ENCODE results near the gene RPL15. TPM values are rescaled to one million over a fixed set of nuclear protein-coding genes. Genes with fewer than 3 reads are reported as not detected.

The RPL15 gene
- total and polyA plus RNA-seq, 2 of the 13 experiments (the other 11 are each of a cell fraction or from before 2014, with no cell fraction given): 1,297 to 3,693 TPM

DNA sequence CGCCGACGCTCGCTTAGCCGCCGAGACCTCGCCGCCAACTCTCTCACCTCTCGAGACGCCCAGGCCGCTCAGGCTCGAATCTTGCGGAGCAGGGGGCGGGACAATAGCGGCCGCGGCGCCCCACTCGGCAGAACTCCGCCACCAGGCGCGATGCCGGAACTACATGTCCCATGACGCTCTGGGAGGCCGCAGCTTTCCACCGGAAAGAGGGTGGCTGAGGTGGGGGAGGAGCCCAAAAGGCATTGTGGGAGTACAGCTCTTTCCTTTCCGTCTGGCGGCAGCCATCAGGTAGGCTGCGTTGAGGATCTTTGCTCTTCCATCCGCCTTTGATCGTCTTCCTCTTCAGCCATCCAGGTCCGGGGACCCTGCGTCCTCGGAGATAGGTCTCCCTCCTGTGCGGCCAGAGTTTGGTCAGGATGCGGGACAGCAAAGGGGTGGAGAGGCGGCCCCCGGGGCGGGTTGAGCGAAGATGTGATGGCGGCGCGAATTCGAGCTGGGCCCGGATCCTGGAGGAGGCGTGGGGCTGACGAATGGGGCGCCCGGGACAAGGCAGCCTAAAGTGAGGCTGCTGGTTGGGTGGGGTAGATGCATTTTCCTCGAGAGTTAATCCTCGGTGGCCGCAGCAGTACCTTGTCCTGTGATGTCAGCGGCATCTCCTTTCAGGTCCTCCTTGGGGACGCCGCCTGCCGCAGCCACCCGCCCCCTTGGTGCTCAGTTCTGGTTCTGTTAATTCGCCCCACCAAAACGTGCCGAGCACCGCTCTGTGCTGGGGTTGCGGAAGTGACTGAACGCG lies at the start of gene RPL15, which contains the start of gene NKIRAS1 (continued):
- TF ChIP-seq, protein P1, sequence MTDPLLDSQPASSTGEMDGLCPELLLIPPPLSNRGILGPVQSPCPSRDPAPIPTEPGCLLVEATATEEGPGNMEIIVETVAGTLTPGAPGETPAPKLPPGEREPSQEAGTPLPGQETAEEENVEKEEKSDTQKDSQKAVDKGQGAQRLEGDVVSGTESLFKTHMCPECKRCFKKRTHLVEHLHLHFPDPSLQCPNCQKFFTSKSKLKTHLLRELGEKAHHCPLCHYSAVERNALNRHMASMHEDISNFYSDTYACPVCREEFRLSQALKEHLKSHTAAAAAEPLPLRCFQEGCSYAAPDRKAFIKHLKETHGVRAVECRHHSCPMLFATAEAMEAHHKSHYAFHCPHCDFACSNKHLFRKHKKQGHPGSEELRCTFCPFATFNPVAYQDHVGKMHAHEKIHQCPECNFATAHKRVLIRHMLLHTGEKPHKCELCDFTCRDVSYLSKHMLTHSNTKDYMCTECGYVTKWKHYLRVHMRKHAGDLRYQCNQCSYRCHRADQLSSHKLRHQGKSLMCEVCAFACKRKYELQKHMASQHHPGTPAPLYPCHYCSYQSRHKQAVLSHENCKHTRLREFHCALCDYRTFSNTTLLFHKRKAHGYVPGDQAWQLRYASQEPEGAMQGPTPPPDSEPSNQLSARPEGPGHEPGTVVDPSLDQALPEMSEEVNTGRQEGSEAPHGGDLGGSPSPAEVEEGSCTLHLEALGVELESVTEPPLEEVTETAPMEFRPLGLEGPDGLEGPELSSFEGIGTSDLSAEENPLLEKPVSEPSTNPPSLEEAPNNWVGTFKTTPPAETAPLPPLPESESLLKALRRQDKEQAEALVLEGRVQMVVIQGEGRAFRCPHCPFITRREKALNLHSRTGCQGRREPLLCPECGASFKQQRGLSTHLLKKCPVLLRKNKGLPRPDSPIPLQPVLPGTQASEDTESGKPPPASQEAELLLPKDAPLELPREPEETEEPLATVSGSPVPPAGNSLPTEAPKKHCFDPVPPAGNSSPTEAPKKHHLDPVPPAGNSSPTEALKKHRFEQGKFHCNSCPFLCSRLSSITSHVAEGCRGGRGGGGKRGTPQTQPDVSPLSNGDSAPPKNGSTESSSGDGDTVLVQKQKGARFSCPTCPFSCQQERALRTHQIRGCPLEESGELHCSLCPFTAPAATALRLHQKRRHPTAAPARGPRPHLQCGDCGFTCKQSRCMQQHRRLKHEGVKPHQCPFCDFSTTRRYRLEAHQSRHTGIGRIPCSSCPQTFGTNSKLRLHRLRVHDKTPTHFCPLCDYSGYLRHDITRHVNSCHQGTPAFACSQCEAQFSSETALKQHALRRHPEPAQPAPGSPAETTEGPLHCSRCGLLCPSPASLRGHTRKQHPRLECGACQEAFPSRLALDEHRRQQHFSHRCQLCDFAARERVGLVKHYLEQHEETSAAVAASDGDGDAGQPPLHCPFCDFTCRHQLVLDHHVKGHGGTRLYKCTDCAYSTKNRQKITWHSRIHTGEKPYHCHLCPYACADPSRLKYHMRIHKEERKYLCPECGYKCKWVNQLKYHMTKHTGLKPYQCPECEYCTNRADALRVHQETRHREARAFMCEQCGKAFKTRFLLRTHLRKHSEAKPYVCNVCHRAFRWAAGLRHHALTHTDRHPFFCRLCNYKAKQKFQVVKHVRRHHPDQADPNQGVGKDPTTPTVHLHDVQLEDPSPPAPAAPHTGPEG (CRISPR knock-in tag; IDR thresholded peaks at IDR 0.05): peak; percentile 35; the same call in 1 of the 2 replicates
- TF ChIP-seq TOE1 (CRISPR knock-in tag; IDR thresholded peaks at IDR 0.05) (peak; percentile 74), HHEX (CRISPR knock-in tag; IDR thresholded peaks at IDR 0.05) (no peak), EEA1 (CRISPR knock-in tag; IDR thresholded peaks at IDR 0.05; ENCODE audit: borderline replicate concordance) (no peak), ZNF317 (CRISPR knock-in tag; IDR thresholded peaks at IDR 0.05) (peak; percentile 82), REPIN1 (CRISPR knock-in tag; IDR thresholded peaks at IDR 0.05; ENCODE audit: borderline replicate concordance, low read depth) (peak; percentile 31; the same call in 1 of the 2 replicates), MEIS1 (CRISPR knock-in tag; IDR thresholded peaks at IDR 0.05; ENCODE audit: borderline replicate concordance) (0 out of 2 replicates have a peak, but pooled peaks have one; percentile 35), PHF21A (CRISPR knock-in tag; IDR thresholded peaks at IDR 0.05) (peak; percentile 83), HNF4G (IDR thresholded peaks at IDR 0.05; ENCODE audit: borderline replicate concordance, low read depth, low read length) (no peak), HNF4G (CRISPR knock-in tag; IDR thresholded peaks at IDR 0.05; ENCODE audit: borderline replicate concordance, low read depth) (no peak), ZNF720 (CRISPR knock-in tag; IDR thresholded peaks at IDR 0.05) (0 out of 2 replicates have a peak, but pooled peaks have one; percentile 42), ZSCAN21 (CRISPR knock-in tag; IDR thresholded peaks at IDR 0.05; ENCODE audit: borderline replicate concordance) (peak; percentile 76; the same call in 1 of the 2 replicates), FOXK2 (IDR thresholded peaks at IDR 0.05) (no peak), TCF7 (IDR thresholded peaks at IDR 0.05; ENCODE audit: low read depth) (peak; percentile 61; the same call in 1 of the 2 replicates), GABPA (IDR thresholded peaks at IDR 0.05; ENCODE audit: low read depth, low read length) (peak; percentile 91), GABPA (CRISPR knock-in tag; IDR thresholded peaks at IDR 0.05; ENCODE audit: low read depth) (peak; percentile 98), ETV6 (CRISPR knock-in tag; conservative IDR thresholded peaks at IDR 0.05) (peak; percentile 48), ZNF709 (CRISPR knock-in tag; IDR thresholded peaks at IDR 0.05) (peak; percentile 49; the same call in 1 of the 2 replicates), MEIS2 (CRISPR knock-in tag; IDR thresholded peaks at IDR 0.05) (no peak), ARNTL (CRISPR knock-in tag; IDR thresholded peaks at IDR 0.05) (0 out of 2 replicates have a peak, but pooled peaks have one; percentile 68), GATAD2A (CRISPR knock-in tag; IDR thresholded peaks at IDR 0.05) (peak; percentile 53; the same call in 1 of the 2 replicates), KDM3A (CRISPR knock-in tag; IDR thresholded peaks at IDR 0.05; ENCODE audit: low read depth) (peak; percentile 91), MAFK (conservative IDR thresholded peaks at IDR 0.05 in 1 of 2, IDR thresholded peaks at IDR 0.05 in 1 of 2; ENCODE audit: low read length in 2 of 2) (no peak), NR1H2 (CRISPR knock-in tag; IDR thresholded peaks at IDR 0.05; ENCODE audit: borderline replicate concordance, low read depth) (no peak)
- TF ChIP-seq, protein P2, sequence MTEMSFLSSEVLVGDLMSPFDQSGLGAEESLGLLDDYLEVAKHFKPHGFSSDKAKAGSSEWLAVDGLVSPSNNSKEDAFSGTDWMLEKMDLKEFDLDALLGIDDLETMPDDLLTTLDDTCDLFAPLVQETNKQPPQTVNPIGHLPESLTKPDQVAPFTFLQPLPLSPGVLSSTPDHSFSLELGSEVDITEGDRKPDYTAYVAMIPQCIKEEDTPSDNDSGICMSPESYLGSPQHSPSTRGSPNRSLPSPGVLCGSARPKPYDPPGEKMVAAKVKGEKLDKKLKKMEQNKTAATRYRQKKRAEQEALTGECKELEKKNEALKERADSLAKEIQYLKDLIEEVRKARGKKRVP (CRISPR knock-in tag; IDR thresholded peaks at IDR 0.05): no peak; a peak in 1 of 4 replicates
